Limb (tissue), 2 donors: ENCODE measurements around the gene VPS9D1.

Experiments used
- DNase-seq, 2 donors: peaks; one replicate each; pipeline ENCODE4 v3.0.0-alpha.2; 2016; ENCODE audit errors: extremely low spot score in 2 of 2

The VPS9D1 gene, protein sequence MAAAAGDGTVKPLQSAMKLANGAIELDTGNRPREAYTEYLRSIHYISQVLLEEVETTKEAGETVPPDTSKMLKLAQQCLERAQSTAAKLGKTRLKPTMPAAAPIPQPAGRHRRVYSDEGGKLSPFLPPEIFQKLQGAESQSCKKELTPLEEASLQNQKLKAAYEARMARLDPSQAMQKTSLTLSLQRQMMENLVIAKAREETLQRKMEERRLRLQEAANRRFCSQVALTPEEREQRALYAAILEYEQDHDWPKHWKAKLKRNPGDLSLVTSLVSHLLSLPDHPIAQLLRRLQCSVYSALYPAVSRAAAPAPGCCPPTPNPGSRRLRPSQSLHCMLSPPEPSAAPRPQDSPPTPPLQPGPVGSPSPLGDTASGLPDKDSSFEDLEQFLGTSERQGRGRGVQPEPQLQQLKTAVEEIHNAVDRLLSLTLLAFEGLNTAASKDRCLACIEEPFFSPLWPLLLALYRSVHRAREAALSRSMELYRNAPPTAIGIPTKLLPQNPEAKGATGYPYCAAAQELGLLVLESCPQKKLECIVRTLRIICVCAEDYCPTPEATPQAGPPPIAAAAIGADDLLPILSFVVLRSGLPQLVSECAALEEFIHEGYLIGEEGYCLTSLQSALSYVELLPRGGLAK

DNA sequence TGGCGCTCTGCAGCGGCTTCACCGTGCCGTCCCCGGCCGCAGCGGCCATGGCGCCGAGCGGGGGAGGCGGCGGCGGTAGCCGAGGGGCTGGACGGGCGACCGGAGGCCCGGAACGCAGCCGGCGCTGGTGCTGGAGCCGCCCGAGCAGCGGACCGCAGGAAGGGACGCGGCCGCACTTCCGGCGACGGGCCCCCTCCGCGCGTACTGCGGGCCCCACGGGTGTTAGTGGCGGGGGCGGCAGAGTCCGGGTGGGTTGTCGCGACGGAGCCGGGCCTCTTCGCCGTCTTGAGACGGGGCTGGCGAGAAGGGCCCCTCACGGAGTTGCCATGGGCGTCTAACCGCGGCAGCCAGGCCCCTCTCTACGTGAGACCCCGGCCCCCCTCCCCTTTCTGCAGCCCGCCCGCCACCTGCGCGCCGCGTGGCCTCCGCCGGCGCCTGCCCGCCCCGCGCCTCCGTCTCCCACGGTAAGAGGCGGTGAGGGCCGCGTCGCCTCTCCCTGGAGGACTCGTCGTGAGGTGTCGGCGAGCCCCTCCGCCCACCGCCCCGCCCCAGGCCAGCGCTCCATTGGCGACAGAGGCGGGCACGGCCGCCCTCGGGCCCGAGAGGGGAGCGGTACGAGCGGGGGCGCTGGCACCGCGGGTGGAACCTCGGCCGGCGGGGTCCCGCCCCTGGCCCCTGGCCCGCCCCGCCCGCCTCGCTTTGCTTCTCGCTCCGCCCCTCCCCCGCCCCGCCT, at the start of gene VPS9D1, which contains the start of gene ZNF276:
TSS of gene VPS9D1 (minus strand) at position 86 of the 733 bp plus-strand sequence. CDS start at position 49, 37 bp downstream.
TSS of gene ZNF276 (plus strand) at position 725 of the 733 bp plus-strand sequence. CDS start 104 bp downstream, outside the sequence.
- peak; percentile 81 to 90 for DNase-seq

DNA sequence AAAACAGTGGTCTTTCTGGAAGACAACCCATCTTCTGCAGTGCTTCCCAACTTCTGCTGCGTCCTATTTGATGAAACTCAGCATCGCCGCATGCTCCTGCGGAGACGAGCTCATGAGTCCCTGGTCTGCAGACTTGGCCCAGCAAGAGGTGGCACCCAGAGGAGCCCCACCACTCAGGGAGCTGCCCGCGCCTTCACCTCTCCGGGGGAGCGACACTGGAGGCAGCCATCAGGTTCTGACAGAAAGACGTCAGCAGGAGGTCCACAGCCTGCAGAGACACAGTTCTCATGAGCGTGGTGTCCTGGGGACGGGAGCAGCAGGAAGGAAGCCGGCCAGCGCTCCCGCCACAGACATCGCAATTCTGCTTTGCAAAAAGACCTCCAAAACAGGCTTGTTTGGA, 49.7 kb upstream of the VPS9D1 start:
- DNase-seq, result no peak

DNA sequence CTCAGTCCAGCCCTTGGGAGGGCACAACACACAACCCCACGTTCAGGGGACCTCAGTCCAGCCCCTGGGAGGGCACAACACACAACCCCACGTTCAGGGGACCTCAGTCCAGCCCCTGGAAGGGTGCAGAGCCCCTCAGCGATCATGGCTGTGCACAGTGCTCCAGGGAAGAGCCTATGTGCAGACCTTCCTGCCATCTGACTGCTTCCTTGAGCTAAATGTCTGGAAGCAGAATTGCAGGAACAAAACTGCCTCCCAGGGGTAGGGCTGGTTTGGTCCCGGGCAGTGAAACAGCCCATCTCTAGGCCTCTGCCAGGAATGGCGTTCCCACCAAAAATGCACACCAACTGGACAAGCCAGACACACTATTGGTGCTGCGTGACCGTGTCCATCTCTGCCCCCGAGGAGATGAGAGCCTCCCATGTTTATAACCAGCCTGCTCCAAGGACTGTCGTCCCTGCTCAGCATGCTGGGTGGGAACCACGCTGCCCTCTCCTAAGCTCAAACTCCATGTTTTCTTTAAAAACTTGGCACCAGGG, 44.7 kb upstream of the VPS9D1 start:
- DNase-seq, result no peak

DNA sequence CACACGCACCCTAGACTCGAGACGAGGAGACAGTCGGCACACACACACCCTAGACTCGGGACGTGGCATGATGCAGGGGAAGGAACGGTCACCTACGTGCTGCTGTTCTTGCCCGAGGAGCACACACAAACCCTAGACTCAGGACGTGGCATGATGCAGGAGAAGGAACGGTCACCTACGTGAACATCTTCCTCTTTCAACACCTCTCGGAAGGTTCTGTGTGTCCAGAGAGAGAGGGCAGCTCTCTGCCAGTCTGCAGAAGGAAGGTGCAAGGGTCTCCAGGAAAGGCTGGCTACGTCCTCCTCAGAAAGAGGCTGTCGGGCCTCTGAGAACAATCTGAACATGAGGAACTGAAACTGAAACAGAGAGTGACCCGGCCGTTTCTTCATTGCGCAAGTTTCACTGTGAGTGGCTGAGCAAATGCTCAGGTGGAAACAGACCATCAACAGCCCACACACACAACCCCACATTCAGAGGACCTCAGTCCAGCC, 44.1 kb upstream of the VPS9D1 start:
- no peak for DNase-seq

DNA sequence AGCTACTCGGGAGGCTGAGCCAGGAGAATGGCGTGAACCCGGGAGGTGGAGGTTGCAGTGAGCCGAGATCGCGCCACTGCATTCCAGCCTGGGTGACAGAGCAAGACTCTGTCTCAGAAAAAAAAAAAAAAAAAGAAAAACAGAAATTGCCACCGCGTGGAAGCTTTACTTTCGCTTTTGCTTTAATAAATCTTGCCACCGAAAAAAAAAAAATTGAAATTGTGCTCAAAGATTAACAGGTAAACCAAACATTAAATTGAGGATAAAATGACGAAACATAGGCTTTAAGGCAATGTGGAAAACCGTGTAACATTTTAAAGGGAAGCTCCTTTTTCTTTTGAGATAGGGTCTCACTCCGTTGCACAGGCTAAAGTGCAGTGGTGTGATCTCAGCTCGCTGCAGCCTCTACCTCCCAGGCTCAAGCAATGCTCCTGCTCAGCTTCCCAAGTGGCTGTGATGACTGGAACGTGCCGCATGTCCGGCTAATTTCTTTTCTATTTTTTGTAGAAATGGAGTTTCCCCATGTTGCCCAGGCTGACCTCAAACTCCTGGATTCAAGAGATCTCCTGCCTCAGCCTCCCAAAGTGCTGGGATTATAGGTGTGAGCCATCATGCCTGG, 40.7 kb upstream of the VPS9D1 start:
- DNase-seq, result no peak

- no peak for DNase-seq
Measured at GRCh38 chr16:89759746-89760340, 39.1 kb upstream of the VPS9D1 start.

DNA sequence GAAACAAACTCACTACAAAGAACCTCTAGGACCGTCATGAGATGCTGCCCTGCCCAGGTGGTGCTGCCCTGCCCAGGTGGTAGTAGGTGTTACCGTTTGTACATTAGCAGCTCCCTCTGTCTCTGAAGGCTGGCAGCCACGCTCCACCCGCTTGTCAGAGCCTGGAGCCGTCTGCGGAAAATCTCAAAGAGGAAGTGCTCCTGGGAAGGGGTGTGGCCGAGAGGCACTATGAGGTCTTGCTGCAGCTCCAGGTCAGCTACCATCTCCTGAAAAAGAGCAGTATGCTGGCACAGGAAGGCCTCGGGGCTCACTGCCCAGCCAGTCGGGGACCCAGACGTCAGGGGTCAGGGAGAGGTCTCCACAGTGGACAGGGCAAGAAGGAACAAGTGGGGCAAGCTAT, 28.9 kb upstream of the VPS9D1 start:
- DNase-seq, result no peak

GRCh38 chr16:89748921-89749320, 28.2 kb upstream of the VPS9D1 start:
- DNase-seq, result no peak

DNA sequence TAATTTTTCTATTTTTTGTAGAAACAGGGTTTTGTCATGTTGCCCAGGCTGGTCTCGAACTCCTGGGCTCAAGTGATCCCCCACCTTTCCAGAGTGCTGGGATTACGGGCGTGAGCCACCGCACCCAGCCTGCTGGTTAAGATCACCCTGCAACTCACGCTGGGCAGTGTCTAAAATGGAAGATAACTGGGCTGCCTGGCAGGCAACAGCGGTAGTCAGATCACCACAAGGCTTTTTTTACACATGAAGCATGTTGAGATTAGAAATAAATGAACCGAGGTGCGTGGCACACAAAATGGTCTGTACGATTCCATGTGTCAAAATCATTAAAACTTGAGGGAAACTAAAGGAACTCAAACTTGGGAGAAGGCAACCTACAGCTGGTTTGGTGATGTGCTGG, 27.4 kb upstream of the VPS9D1 start:
- DNase-seq, result no peak

DNA sequence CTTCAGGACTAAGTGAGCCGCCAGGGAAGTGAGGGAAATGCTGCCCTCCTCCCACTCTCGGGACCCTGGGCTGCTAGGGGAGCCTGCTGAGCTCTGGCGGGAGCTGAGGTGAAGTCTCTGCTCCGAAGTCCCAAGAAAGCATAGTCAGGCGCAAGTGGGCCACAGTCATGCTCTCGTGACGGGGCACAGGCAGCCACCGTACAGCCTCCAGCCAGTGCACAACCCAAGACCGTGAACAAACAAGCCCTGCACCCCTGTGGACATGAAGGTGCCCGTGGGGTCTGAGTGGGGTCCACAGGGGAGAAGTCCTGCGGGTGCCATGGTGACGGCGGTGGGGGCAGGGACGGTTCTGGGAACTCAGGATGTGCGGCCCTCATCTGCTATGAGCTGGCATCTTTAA, 25.3 kb upstream of the VPS9D1 start:
- DNase-seq, result no peak

GRCh38 chr16:89744813-89745212, 24.1 kb upstream of the VPS9D1 start:
- DNase-seq, result no peak

- no peak for DNase-seq
Measured at GRCh38 chr16:89742948-89743347, 22.2 kb upstream of the VPS9D1 start.

- DNase-seq, result no peak
Measured at GRCh38 chr16:89741342-89742014, 20.8 kb upstream of the VPS9D1 start.

DNA sequence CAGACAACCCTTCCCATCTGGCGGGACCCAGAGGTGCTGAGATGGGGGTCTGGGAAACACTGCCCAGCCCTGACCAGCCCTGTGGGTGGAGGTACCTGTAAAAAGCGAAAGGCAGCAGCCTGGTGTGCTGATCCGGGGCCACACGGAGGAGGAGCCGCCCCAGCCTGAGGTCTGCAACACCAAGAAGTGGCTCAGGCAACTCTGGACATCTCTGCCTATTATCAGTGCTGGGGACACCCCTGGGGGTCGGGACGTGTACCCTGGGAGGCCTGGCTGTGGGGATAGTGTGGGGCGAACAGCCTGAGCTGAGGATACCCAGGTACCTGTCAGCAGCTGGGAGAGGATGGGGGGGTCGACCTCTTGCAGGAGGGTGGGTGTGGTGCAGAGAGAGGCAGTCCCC, 18.7 kb upstream of the VPS9D1 start:
- no peak for DNase-seq

DNA sequence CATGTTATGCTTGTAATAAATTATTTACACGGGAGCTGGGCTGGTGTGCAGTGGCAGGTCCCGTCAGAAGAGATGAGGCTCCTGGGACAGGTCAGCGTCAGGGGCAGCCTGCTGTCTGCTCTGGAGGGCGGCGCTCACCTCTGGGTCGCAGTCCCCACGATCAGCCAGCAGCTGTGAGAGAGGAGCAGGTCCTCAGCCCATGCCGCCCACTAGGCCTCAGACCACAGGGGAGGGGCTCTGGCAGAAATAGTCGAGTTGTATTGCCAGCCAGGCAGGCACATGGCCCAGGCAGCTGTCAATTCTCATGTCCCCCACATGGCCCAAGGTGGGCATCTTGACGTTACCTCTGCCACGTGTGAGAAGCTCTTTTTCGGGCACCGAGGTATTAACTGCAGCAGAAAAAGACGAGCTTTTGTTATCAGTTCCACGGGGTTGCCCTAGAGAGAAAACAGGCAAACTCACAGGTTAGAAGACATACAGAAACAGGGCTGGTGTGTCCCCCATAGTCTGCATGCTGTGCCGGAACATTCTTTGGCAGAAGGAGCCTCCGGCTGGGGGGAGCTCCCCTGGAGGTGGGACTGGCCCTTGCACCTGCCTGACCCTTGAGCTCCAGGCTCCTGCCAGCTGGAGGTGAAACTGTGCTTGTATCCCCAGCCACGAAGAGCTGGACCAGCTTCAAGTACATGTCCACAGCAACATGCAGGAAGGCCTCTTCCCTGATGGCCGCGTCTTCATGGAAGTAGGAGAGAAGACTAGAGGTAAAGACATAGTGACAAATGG, 18.0 kb upstream of the VPS9D1 start:
- DNase-seq, result no peak

GRCh38 chr16:89738072-89738377, 17.3 kb upstream of the VPS9D1 start:
- DNase-seq, result no peak

- DNase-seq, result no peak
Measured at GRCh38 chr16:89737341-89738071, 16.8 kb upstream of the VPS9D1 start.

DNA sequence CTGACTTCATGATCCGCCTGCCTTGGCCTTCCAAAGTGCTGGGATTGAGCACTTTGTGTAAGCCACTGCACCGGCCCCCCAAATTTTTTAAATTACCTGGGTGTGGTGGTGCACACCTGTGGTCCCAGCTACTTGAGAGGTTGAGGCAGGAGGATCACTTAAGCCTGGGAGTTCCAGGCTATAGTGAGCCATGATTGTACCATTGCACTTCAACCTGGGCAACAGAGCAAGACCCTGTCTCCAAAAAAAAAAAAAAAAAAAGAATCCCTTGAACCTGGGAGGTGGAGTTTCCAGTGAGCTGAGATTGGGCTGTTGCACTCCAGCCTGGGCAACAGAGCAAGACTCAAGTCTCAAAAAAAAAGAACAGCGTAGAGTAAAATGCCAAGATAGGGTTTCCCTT, 15.9 kb upstream of the VPS9D1 start:
- DNase-seq, result no peak

- no peak for DNase-seq
Measured at GRCh38 chr16:89733792-89734191, 13.1 kb upstream of the VPS9D1 start.
